ENCODE measurements around the gene ARSD. TPM values are rescaled to one million over a fixed set of nuclear protein-coding genes. Genes with fewer than 3 reads are reported as not detected.
"Not testable (repeated sequence)": the region's sequence is repeated elsewhere in the genome, so short reads cannot be mapped to it uniquely, and the experiment has no call there.

Gene ARSD
- total RNA-seq, 2 donors from 2014 or later, result 57.1 to 85.0 TPM

GRCh38 chrX:2889706-2890490, 39.2 kb downstream of the ARSD start:
- DNase-seq (peak; percentile 24 to 48 (median 42)), ATAC-seq (peak; percentile 64)
- 22 to 28% methylated on average over 10 to 15 of the region's 15 CpGs for WGBS, 2 donors
- intact Hi-C loops (cut with DNase I); H3K9me3 ChIP-seq; H3K36me3 ChIP-seq (replicated peaks in 1 of 2; ENCODE audit: insufficient read depth in 1 of 2, low read depth in 2 of 2); H3K27me3 ChIP-seq; H3K4me3 ChIP-seq: not testable (repeated sequence)
- peaks cover 21% of the 10 kb centered on the region for H3K4me1 ChIP-seq
- peak in 6 of 7 experiments; percentile 17 to 56 (median 46) for TF ChIP-seq CTCF (IDR thresholded peaks at IDR 0.05)
- peak overlapping the region; percentile 25 to 74 (median 67) for H3K27ac ChIP-seq

GRCh38 chrX:2889045-2889605, 40.0 kb downstream of the ARSD start:
- peak overlapping the region in 1 of 2 donors; percentile 17 for H3K4me3 ChIP-seq
- peak; percentile 28 for ATAC-seq

GRCh38 chrX:2888309-2888708, 40.8 kb downstream of the ARSD start:
- intact Hi-C loops (cut with DNase I), result no loop called here
- Histone ChIP-seq H3K27me3 (no peaks in the 10 kb centered on the region), H3K4me3 (no peak overlapping the region), H3K36me3 (replicated peaks in 1 of 2; ENCODE audit: insufficient read depth in 1 of 2, low read depth in 2 of 2) (no peaks in the 10 kb centered on the region), H3K4me1 (peaks cover 15% of the 10 kb centered on the region), H3K9me3 (no peaks in the 10 kb centered on the region), H3K27ac (no peak overlapping the region)
- ATAC-seq, result no peak
- WGBS, 2 donors, result 78 to 89% methylated on average over 3 to 7 of the region's 7 CpGs
- DNase-seq, result no peak
- TF ChIP-seq POLR2A (IDR thresholded peaks at IDR 0.05) (no peak), CTCF (IDR thresholded peaks at IDR 0.05) (no peak)

More at GRCh38 chrX:2889045-2889605, 40.0 kb downstream of the ARSD start:
- intact Hi-C loops (cut with DNase I), result no loop called here
- TF ChIP-seq CTCF (IDR thresholded peaks at IDR 0.05) (no peak), POLR2A (IDR thresholded peaks at IDR 0.05) (no peak)
- no peaks in the 10 kb centered on the region for H3K27me3 ChIP-seq
- peaks cover 15% of the 10 kb centered on the region for H3K4me1 ChIP-seq
- peak overlapping the region; percentile 25 to 74 (median 67) for H3K27ac ChIP-seq
- no peaks in the 10 kb centered on the region for H3K36me3 ChIP-seq (replicated peaks in 1 of 2; ENCODE audit: insufficient read depth in 1 of 2, low read depth in 2 of 2)
- no peaks in the 10 kb centered on the region for H3K9me3 ChIP-seq
- 24 to 26% methylated on average over 9 to 11 of the region's 11 CpGs for WGBS, 2 donors
- DNase-seq, result no peak

GRCh38 chrX:2883770-2884169, 45.4 kb downstream of the ARSD start:
- ATAC-seq (no peak), DNase-seq (no peak)
- Histone ChIP-seq H3K9me3 (no peaks in the 10 kb centered on the region), H3K4me3 (no peak overlapping the region), H3K36me3 (replicated peaks in 1 of 2; ENCODE audit: insufficient read depth in 1 of 2, low read depth in 2 of 2) (no peaks in the 10 kb centered on the region), H3K27me3 (no peaks in the 10 kb centered on the region), H3K4me1 (no peaks in the 10 kb centered on the region), H3K27ac (no peak overlapping the region)
- intact Hi-C loops (cut with DNase I), result no loop called here
- TF ChIP-seq POLR2A (IDR thresholded peaks at IDR 0.05) (no peak), CTCF (IDR thresholded peaks at IDR 0.05) (no peak)
- 96% methylated on average over 4 to 14 of the region's 14 CpGs for WGBS, 2 donors
